GM19397 (cell line): ENCODE results near the gene ZNF329.

ENCODE experiments used
- ATAC-seq: cut with Tn5 transposase; IDR thresholded peaks from one replicate; pipeline ENCODE4 v1.9.1; 2021; ENCODE audit warnings: mild to moderate bottlenecking, moderate library complexity; ENCODE audit not compliant: unreplicated experiment

ZNF329 gene

DNA sequence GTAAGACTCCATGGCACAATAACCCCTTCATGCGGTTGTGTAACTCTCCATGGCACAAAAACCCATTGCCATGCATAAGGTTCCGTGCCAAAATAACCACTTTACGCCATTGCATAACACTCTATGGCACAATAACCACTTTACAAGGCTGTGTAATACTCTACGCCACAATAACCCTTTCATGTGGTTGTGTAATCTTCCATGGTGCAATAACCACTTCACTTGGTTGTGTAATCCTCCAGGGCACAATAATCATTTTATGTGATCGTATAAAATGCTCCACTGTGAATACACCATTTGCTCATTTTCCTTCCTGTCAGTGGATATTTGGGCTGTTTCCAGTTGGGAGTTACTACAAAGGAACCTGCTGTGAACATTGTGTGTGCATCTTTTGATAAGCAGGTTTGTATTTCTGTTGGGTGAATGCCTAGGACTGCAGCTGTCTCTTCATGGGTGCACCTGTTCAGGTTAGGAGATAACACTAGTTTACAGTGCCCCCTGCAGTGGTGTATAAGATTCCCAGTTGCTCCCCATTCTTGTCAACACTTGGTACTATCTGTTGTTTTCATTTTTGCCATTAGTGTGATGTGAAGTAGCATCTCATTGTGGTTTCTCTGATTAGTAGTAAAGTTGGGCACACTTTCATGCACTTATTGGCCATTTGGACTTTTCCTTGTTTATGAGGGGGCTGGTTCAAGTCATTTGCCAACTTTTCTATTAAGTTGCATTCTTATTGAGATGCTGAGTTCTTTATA, 31.4 kb downstream of the ZNF329 start:
- ATAC-seq, result no peak

- ATAC-seq, result no peak
These were observed 32.6 kb downstream of the ZNF329 start for GRCh38 chr19:58117841-58118575.

DNA sequence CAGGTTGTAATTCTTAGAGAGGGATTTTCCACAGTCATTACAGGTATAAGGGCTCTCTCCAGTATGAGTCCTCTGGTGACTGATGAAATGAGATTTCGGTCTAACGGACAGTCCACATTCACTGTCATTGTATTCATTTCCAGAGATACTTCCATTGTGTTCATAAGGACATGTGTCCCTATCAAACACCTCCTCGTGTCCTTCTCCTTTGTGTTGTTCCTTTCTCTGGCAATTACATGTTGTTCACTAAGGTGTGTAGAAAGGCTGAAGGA, 42.1 kb downstream of the ZNF329 start:
- no peak for ATAC-seq

GRCh38 chr19:58107778-58108545, 42.6 kb downstream of the ZNF329 start:
- ATAC-seq, result no peak

DNA sequence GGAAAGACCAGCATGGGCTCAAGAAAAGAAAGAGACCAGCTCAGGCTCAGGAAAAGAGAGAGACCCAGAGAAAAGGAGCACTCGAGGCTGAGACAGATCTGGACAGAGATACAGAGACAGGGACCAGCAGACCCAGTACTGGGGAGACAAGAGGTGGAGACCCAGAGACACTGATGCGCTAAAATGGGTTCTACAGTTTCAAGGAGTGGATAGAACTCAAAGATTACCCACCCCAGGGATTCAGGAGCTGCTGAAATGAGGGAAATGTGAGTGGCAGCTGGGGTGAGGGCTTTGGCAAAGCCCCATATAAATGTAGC, 51.9 kb downstream of the ZNF329 start:
- ATAC-seq, result no peak

- ATAC-seq, result peak; percentile 92
These were observed 52.6 kb downstream of the ZNF329 start, which contains the start of gene ZSCAN18 for GRCh38 chr19:58097781-58098681. TSS of gene ZSCAN18 (minus strand) at chr19:58098231. CDS start at chr19:58090267, 7,964 bp downstream.

GRCh38 chr19:58097349-58097748, 53.2 kb downstream of the ZNF329 start:
- no peak for ATAC-seq

GRCh38 chr19:58096884-58097283, 53.7 kb downstream of the ZNF329 start:
- no peak for ATAC-seq

DNA sequence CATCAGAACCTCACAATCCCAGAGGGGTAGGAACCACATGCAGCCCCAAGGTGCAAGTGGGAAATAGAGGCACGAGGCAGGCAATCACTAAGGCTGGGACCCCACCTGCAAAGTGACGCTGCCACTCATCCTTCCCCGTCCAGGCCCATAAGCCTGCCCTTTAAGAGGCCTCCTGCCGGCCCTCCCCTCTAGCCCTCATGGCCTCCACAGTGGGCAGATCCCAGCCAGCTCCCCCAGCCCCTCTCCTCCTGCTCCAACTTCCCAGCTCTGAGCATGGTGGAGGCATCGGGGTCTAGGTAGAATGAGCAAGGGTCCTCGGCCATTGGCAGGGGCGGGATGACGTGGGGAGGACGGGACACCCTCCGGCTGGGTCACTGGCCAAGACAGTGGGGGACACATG, 55.3 kb downstream of the ZNF329 start:
- ATAC-seq, result no peak

GRCh38 chr19:58093071-58093470, 57.5 kb downstream of the ZNF329 start:
- ATAC-seq, result no peak

- ATAC-seq, result no peak
These were observed 59.2 kb downstream of the ZNF329 start for GRCh38 chr19:58091251-58091995.

DNA sequence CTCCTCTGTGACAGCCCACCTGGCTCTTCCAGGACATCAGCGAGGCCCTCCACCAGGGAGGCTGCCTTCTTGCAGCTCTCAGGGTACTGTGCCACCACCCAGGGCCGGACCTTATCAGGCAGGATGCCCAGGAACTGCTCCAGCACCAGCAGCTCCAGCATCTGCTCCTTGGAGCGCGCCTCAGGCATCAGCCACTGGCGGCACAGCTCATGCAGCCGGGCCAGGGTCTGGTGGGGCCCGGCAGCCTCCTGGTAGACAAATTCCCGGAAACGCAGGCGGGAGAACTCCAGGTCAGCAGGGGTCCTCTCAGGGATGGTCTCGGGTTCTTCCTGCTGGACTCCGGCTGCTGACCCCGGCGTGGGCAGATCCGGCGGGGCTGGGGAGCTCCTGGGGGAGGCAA, 60.7 kb downstream of the ZNF329 start:
- ATAC-seq, result no peak

GRCh38 chr19:58088521-58089052, 62.0 kb downstream of the ZNF329 start:
- ATAC-seq, result no peak

DNA sequence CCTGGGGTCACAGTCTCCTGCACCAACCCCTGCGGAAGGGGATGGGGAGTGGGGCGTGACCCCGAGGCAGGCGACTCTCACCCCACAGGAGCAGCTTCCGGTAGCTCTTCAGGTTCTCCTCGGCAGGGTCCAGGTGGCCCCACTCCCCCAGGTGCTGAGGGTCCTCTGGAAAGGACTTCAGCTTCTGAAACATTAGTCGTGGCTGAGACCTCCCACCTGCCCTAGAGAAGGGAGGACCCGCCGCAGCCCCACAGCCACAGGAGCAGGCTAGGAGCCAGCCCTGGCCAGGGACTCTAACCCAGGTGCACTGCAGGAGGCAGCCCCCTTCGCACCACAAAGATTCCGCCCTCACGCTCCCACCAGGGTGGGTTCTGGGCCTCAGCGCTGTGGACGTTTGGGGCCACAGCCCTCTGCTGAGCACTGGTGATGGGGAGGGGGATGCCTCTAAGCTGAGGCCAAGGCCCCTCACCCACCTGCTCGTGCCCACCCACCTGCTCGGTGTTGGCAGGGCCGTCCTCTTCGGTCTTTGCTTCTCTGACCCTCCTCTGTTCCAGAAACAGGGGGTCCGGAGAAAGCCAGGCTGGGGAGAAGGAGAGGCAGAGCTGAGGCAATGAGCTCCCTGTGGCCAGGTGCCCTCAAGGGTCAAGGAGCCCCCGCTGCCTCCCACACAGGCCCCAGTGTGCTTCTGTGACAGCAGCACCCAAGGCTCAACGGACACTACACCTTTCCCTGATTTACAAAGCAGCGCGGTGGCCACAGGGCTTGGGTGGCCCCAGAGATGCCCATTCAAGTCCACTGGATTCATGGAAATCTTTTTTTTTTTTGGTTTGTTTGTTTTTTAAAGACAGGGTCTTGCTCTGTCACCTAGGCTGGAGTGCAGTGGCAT, 63.5 kb downstream of the ZNF329 start:
- ATAC-seq, result no peak

DNA sequence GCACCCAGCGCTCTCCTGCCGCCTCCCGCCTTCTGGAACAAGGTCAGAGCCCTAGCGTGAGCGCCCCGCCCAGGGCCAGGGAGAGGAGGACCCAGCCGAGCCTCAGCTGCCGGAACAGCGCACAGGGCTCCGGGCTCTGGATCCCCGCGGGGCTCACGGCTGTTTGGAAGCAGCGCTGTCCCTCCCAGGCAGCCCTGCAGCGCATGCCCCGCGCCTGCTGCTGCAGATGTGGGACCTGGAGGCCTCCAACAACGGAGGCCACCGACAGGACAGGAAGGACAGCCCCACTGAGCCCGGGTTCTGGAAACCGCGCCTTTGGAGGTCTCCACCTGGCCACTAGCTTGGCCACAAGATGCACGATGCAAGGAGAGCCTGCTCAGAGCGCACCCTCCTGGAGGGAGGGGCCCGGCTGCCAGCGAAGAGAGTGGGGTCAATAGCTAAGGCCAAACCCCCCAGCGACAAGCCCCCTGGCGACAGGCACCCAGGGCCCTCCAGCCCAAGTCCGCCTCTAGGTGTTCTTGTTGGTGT, 65.2 kb downstream of the ZNF329 start:
- no peak for ATAC-seq

- ATAC-seq, result no peak
These were observed 65.8 kb downstream of the ZNF329 start for GRCh38 chr19:58084596-58085347.

- no peak for ATAC-seq
These were observed 67.6 kb downstream of the ZNF329 start for GRCh38 chr19:58083021-58083420.

- ATAC-seq, result no peak
These were observed 70.8 kb downstream of the ZNF329 start for GRCh38 chr19:58079792-58080191.
